Parathyroid adenoma (tissue), 2 donors: ENCODE measurements around the gene KCNH5.

Source experiments
- H2AFZ ChIP-seq: fragments of 300-600 bp; sonication (generic); one replicate; pipeline ENCODE4 v1.7.0; 2017; ENCODE audit warnings: antibody characterized with exemption, mild to moderate bottlenecking
- H3K27ac ChIP-seq: fragments of 300-600 bp; sonication (generic); one replicate; pipeline ENCODE4 v1.7.0; 2017
- H3K27me3 ChIP-seq: fragments of 300-600 bp; sonication (generic); one replicate; pipeline ENCODE4 v1.7.0; 2017; ENCODE audit warnings: low read length; ENCODE audit not compliant: control insufficient read depth, insufficient read depth
- H3K36me3 ChIP-seq: fragments of 300-600 bp; sonication (generic); one replicate; pipeline ENCODE4 v1.7.0; 2017; ENCODE audit warnings: low read length; ENCODE audit not compliant: control insufficient read depth, insufficient read depth
- H3K4me1 ChIP-seq: fragments of 300-600 bp; sonication (generic); one replicate; pipeline ENCODE4 v1.7.0; 2017; ENCODE audit warnings: control low read depth
- H3K4me2 ChIP-seq: fragments of 300-600 bp; sonication (generic); one replicate; pipeline ENCODE4 v1.7.0; 2017; ENCODE audit warnings: low read length
- H3K4me3 ChIP-seq: fragments of 300-600 bp; sonication (generic); one replicate; pipeline ENCODE4 v1.7.0; 2017; ENCODE audit warnings: low read depth, low read length
- H3K79me2 ChIP-seq: fragments of 300-600 bp; sonication (generic); one replicate; pipeline ENCODE4 v1.7.0; 2017; ENCODE audit warnings: control low read depth
- H3K9ac ChIP-seq: fragments of 300-600 bp; sonication (generic); one replicate; pipeline ENCODE4 v1.7.0; 2017; ENCODE audit warnings: mild to moderate bottlenecking
- H3K9me3 ChIP-seq: fragments of 300-600 bp; sonication (generic); one replicate; pipeline ENCODE4 v1.7.0; 2017; ENCODE audit warnings: low read length; ENCODE audit not compliant: control insufficient read depth
- CTCF ChIP-seq: fragments of 300-600 bp; sonication (generic); IDR thresholded peaks from one replicate; pipeline ENCODE4 v1.7.0; 2017; ENCODE audit warnings: antibody characterized with exemption, mild to moderate bottlenecking
- donor health status: primary hyperparathyroidism.

The KCNH5 gene

DNA sequence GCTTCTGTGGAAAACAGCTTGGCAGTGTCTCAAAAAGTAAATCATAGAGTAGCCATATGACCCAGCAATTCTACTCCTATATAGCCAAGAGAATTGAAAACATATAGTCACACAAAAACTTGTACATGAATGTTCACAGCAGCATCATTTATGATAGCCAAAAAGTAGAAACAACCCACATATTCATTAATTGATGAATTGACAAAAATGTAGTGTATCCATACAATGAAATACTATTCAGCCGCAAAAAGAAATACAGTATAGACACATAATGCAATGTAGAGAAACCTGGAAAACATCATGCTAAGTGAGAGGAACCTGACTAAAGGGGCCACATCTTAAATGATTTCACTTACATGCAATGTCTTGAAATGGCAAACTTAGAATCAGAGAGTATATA, 326.6 kb downstream of the KCNH5 start:
- Histone ChIP-seq H3K9me3 (no peaks in the 10 kb centered on the region), H3K9ac (no peak overlapping the region), H3K4me2 (no peak overlapping the region), H3K4me3 (no peak overlapping the region), H3K36me3 (no peaks in the 10 kb centered on the region), H2AFZ (no peak overlapping the region), H3K27ac (no peak overlapping the region), H3K4me1 (no peaks in the 10 kb centered on the region), H3K27me3 (no peaks in the 10 kb centered on the region), H3K79me2 (no peaks in the 10 kb centered on the region)
- no peak for TF ChIP-seq CTCF

DNA sequence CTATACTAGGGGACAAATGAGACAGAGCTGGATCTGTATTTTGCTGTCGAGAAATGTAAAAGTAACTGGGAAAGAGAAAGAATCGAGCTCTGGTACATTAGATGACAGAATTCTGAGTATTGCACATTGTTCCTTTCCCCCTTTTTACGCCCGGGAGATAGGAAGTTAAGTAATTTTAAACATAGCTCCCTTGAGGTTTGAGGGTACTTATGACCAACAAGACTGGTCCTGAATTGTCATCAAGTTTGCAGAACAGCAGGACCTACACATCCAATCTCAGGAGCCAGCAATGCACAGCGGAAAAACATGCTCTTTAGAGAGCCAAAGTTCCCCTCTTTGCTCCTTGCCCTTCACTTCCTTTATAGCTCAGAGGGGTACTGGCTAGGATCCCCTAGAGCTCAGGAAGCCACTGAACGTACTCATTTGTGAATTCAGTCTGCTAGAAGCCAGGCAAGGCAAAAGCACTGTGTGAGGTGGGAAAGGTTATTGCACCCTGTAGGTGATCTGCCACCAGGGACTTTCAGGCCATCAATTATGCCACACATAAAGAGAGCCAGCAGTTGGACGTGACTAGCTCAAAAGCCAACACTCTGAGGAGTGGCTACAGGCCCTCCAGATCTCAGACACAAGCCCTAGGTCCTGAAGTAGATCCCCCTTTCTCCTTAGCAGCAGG, 333.8 kb downstream of the KCNH5 start:
- H3K4me3 ChIP-seq = no peak overlapping the region
- H3K9ac ChIP-seq = no peak overlapping the region
- TF ChIP-seq CTCF = no peak
- no peaks in the 10 kb centered on the region for H3K4me1 ChIP-seq
- H3K27me3 ChIP-seq = no peaks in the 10 kb centered on the region
- no peaks in the 10 kb centered on the region for H3K79me2 ChIP-seq
- H3K36me3 ChIP-seq = no peaks in the 10 kb centered on the region
- H2AFZ ChIP-seq = no peak overlapping the region
- no peak overlapping the region for H3K27ac ChIP-seq
- no peak overlapping the region for H3K4me2 ChIP-seq
- no peaks in the 10 kb centered on the region for H3K9me3 ChIP-seq

- no peaks in the 10 kb centered on the region for H3K4me1 ChIP-seq
- H3K79me2 ChIP-seq = no peaks in the 10 kb centered on the region
- no peaks in the 10 kb centered on the region for H3K36me3 ChIP-seq
- no peak overlapping the region for H3K27ac ChIP-seq
- no peak overlapping the region for H3K4me3 ChIP-seq
- no peaks in the 10 kb centered on the region for H3K27me3 ChIP-seq
- H3K9me3 ChIP-seq = no peaks in the 10 kb centered on the region
- no peak for TF ChIP-seq CTCF
- H3K9ac ChIP-seq = no peak overlapping the region
- H2AFZ ChIP-seq = no peak overlapping the region
- no peak overlapping the region for H3K4me2 ChIP-seq
These were observed 334.4 kb downstream of the KCNH5 start for GRCh38 chr14:62710811-62711210.

DNA sequence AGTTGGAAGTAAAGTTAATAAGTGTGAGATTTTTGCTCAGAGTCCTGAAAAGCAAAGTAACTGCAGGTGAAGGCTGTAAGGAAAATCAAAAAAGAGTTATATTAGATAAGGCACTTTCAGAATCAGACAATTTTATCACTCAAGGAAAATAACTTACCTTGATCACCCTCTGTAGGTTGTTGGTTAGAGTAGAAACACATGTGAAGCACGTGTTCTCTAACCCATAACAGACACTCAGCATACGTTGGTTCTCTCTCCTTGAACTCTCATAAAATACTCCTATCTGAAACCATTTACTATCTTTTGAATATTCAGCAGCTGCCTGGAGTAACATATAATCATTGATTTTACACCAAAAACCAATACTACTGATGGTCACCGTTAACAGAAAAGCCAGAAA, 335.5 kb downstream of the KCNH5 start:
- Histone ChIP-seq H3K4me3 (no peak overlapping the region), H3K9ac (no peak overlapping the region), H3K4me1 (no peaks in the 10 kb centered on the region), H3K79me2 (no peaks in the 10 kb centered on the region), H3K27me3 (no peaks in the 10 kb centered on the region), H2AFZ (no peak overlapping the region), H3K9me3 (no peaks in the 10 kb centered on the region), H3K27ac (no peak overlapping the region), H3K4me2 (no peak overlapping the region), H3K36me3 (no peaks in the 10 kb centered on the region)
- no peak for TF ChIP-seq CTCF

DNA sequence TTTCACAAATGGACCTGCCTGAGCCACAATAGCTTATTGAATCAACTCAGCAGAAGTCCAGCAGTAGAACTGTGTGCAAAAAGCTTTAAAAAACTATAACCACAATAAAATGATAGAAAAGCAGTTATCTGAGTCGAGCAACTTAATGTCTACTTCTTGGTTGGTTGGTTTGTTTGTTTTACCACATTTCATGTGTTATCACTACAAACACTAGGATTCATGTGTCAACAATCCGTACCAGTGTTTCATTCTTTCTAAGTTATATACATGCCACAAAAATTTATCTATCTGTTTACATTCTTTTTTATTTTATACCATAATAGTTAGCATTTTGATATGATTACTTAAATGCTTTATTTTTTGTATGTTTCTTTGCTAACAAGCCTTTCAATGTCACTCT, 339.0 kb downstream of the KCNH5 start:
- Histone ChIP-seq H3K4me2 (no peak overlapping the region), H3K27me3 (no peaks in the 10 kb centered on the region), H3K4me1 (no peaks in the 10 kb centered on the region), H2AFZ (no peak overlapping the region), H3K9me3 (no peaks in the 10 kb centered on the region), H3K4me3 (no peak overlapping the region), H3K9ac (no peak overlapping the region), H3K79me2 (no peaks in the 10 kb centered on the region), H3K27ac (no peak overlapping the region), H3K36me3 (no peaks in the 10 kb centered on the region)
- TF ChIP-seq CTCF = no peak
